HEK293 (cell line): ENCODE measurements around the gene ST6GAL1.
A peak's percentile ranks its signal among the peaks of the same experiment; 100 is the strongest.
"Not testable (repeated sequence)": the region's sequence is repeated elsewhere in the genome, so short reads cannot be mapped to it uniquely, and the experiment has no call there.

ENCODE experiments used
- CTCF ChIA-PET: fragments of 350-600 bp; formaldehyde crosslinking; extraction: SDS; loops from one replicate; lab custom pipeline; 2021; ENCODE audit warnings: antibody characterized with exemption; lab: Yijun Ruan, JAX
- POLR2A ChIA-PET: fragments of 300-600 bp; formaldehyde crosslinking; extraction: SDS; loops from one replicate; lab custom pipeline; 2020; ENCODE audit warnings: antibody characterized with exemption, inconsistent platforms; lab: Yijun Ruan, JAX
- H3K27ac ChIP-seq: fragments of 200-500 bp; sonication (Bioruptor generic); 2 replicates; pipeline ENCODE4 v1.5.1; 2014; ENCODE audit warnings: low read depth, low read length, control low read depth, inconsistent platforms; ENCODE audit errors: extremely low read depth
- H3K36me3 ChIP-seq, 2 experiments: fragments of 200-500 bp in 1 of 2; sonication (Bioruptor generic) in 1 of 2; 1 replicate in 1 of 2; 2 replicates in 1 of 2; pipeline ENCODE4 v1.5.1; 2014 to 2017; ENCODE audit warnings: inconsistent platforms in 2 of 2, low read length in 2 of 2; ENCODE audit not compliant: control insufficient read depth in 2 of 2, insufficient read depth in 1 of 2
- H3K4me1 ChIP-seq: fragments of 200-500 bp; sonication (Bioruptor generic); 2 replicates; pipeline ENCODE4 v1.5.1; 2014; ENCODE audit warnings: mild to moderate bottlenecking, low read length, inconsistent platforms; ENCODE audit not compliant: control insufficient read depth, insufficient read depth
- H3K4me3 ChIP-seq: 2 replicates; pipeline ENCODE4 v1.5.1; 2011; ENCODE audit warnings: low read depth, mild to moderate bottlenecking, control low read depth, low read length, moderate library complexity
- H3K9me3 ChIP-seq: fragments of 200-500 bp; sonication (Bioruptor generic); 2 replicates; pipeline ENCODE4 v1.5.1; 2014; ENCODE audit warnings: low read depth, low read length, inconsistent platforms; ENCODE audit not compliant: control insufficient read depth, insufficient read depth
- KLF1 ChIP-seq: fragments of 450-650 bp; formaldehyde crosslinking; IDR thresholded peaks from 2 replicates; pipeline ENCODE4 v1.5.1; 2016; ENCODE audit warnings: missing biosample characterization, missing genetic modification characterization
- SETDB1 ChIP-seq: IDR thresholded peaks from one replicate; pipeline ENCODE4 v1.6.1; 2017; ENCODE audit warnings: mild to moderate bottlenecking, low read length, moderate library complexity, mixed read lengths; ENCODE audit not compliant: insufficient read length
- ZBTB8A ChIP-seq: fragments of 450-650 bp; formaldehyde crosslinking; IDR thresholded peaks from 2 replicates; pipeline ENCODE4 v1.5.1; 2016; ENCODE audit warnings: missing biosample characterization, missing genetic modification characterization
- ZEB2 ChIP-seq: fragments of 450-650 bp; formaldehyde crosslinking; IDR thresholded peaks from 2 replicates; pipeline ENCODE4 v1.5.1; 2016; ENCODE audit warnings: missing biosample characterization, missing genetic modification characterization
- ZNF146 ChIP-seq: fragments of 450-650 bp; formaldehyde crosslinking; IDR thresholded peaks from 2 replicates; pipeline ENCODE4 v1.5.1; 2016; ENCODE audit warnings: missing biosample characterization, missing genetic modification characterization
- ZNF239 ChIP-seq: fragments of 450-650 bp; formaldehyde crosslinking; IDR thresholded peaks from 2 replicates; pipeline ENCODE4 v1.5.1; 2016; ENCODE audit warnings: missing biosample characterization, missing genetic modification characterization
- TF ChIP-seq, protein P1 (sequence below): fragments of 450-650 bp; formaldehyde crosslinking; IDR thresholded peaks from 2 replicates; pipeline ENCODE4 v1.5.1; 2016; ENCODE audit warnings: missing biosample characterization, missing genetic modification characterization
- TF ChIP-seq, protein P2 (sequence below): fragments of 450-650 bp; formaldehyde crosslinking; IDR thresholded peaks from 2 replicates; pipeline ENCODE4 v1.5.1; 2016; ENCODE audit warnings: missing biosample characterization, missing genetic modification characterization
- TF ChIP-seq, protein P3 (sequence below): fragments of 450-650 bp; formaldehyde crosslinking; IDR thresholded peaks from 2 replicates; pipeline ENCODE4 v1.5.1; 2016; ENCODE audit warnings: missing biosample characterization, missing genetic modification characterization
- TF ChIP-seq, protein P4 (sequence below): fragments of 450-650 bp; formaldehyde crosslinking; IDR thresholded peaks from 2 replicates; pipeline ENCODE4 v1.5.1; 2016; ENCODE audit warnings: missing biosample characterization, missing genetic modification characterization

Gene ST6GAL1

DNA sequence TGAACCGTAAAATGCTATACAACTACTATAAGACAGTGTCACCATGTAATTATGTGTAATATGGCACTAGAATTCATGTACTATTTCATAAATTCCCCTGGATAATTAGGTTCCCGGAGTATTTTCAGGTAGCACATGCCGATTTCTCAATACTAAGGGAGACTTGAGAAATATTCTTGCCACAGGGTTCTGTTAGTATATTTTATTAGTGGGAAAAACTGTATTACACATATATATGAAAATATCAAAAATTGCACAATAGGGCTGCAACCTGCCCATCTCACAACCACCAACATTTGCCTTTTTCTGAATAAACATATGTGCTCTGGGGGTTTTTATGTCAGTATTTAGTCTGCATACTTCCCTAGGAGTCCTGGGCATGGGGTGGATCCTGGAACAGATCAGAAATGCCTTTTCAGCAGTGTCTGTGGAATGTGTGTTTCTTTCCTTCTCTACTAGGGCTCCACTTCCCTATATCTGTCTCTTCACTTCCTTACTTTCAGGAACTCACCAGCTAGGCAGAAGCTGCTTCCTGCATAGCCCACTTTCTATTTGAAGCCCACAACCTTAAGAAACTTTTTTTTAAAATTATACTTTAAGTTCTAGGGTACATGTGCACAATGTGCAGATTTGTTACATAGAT, 121.5 kb downstream of the ST6GAL1 start:
- CTCF ChIA-PET = no interaction called here
- POLR2A ChIA-PET = no interaction called here

DNA sequence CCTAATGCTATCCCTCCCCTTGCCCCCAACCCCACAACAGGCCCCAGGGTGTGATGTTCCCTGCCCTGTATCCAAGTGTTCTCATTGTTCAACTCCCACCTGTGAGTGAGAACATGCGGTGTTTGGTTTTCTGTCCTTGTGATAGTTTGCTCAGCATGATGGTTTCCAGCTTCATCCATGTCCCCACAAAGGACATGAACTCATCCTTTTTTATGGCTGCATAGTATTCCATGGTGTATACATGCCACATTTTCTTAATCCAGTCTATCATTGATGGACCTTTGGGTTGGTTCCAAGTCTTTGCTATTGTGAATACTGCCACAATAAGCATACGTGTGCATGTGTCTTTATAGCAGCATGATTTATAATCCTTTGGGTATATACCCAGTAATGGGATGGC, 122.1 kb downstream of the ST6GAL1 start:
- CTCF ChIA-PET, H3K36me3 ChIP-seq, H3K4me3 ChIP-seq, H3K27ac ChIP-seq, POLR2A ChIA-PET, H3K9me3 ChIP-seq, H3K4me1 ChIP-seq: not testable (repeated sequence)
- TF ChIP-seq ZNF146 (tag by site-specific recombination) = peak; percentile 64; the same call in 1 of the 2 replicates
- TF ChIP-seq, protein P1, sequence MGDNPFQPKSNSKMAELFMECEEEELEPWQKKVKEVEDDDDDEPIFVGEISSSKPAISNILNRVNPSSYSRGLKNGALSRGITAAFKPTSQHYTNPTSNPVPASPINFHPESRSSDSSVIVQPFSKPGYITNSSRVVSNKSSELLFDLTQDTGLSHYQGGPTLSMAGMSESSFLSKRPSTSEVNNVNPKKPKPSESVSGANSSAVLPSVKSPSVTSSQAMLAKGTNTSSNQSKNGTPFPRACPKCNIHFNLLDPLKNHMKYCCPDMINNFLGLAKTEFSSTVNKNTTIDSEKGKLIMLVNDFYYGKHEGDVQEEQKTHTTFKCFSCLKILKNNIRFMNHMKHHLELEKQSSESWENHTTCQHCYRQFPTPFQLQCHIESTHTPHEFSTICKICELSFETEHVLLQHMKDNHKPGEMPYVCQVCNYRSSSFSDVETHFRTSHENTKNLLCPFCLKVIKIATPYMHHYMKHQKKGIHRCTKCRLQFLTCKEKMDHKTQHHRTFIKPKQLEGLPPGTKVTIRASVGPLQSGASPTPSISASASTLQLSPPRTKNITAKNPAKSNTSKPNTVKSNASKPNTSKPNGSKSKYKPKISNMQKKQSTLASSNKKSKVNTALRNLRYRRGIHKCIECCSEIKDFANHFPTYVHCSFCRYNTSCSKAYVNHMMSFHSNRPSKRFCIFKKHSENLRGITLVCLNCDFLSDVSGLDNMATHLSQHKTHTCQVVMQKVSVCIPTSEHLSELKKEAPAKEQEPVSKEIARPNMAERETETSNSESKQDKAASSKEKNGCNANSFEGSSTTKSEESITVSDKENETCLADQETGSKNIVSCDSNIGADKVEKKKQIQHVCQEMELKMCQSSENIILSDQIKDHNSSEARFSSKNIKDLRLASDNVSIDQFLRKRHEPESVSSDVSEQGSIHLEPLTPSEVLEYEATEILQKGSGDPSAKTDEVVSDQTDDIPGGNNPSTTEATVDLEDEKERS = 0 out of 2 replicates have a peak, but pooled peaks have one; percentile 43

More for the DNA sequence above, 121.5 kb downstream of the ST6GAL1 start:
- TF ChIP-seq ZNF239 (tag by site-specific recombination) = no peak
- no peak for TF ChIP-seq ZBTB8A
- TF ChIP-seq, protein P2, sequence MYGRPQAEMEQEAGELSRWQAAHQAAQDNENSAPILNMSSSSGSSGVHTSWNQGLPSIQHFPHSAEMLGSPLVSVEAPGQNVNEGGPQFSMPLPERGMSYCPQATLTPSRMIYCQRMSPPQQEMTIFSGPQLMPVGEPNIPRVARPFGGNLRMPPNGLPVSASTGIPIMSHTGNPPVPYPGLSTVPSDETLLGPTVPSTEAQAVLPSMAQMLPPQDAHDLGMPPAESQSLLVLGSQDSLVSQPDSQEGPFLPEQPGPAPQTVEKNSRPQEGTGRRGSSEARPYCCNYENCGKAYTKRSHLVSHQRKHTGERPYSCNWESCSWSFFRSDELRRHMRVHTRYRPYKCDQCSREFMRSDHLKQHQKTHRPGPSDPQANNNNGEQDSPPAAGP (tag by site-specific recombination) = no peak
- TF ChIP-seq SETDB1 = no peak
- TF ChIP-seq, protein P3, sequence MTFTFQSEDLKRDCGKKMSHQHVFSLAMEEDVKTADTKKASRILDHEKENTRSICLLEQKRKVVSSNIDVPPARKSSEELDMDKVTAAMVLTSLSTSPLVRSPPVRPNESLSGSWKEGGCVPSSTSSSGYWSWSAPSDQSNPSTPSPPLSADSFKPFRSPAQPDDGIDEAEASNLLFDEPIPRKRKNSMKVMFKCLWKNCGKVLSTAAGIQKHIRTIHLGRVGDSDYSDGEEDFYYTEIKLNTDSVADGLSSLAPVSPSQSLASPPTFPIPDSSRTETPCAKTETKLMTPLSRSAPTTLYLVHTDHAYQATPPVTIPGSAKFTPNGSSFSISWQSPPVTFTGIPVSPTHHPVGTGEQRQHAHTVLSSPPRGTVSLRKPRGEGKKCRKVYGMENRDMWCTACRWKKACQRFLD (tag by site-specific recombination) = no peak
- Histone ChIP-seq H3K27ac (no peak overlapping the region), H3K36me3 (no peaks in the 10 kb centered on the region), H3K9me3 (no peaks in the 10 kb centered on the region), H3K4me1 (no peaks in the 10 kb centered on the region), H3K4me3 (no peak overlapping the region)

DNA sequence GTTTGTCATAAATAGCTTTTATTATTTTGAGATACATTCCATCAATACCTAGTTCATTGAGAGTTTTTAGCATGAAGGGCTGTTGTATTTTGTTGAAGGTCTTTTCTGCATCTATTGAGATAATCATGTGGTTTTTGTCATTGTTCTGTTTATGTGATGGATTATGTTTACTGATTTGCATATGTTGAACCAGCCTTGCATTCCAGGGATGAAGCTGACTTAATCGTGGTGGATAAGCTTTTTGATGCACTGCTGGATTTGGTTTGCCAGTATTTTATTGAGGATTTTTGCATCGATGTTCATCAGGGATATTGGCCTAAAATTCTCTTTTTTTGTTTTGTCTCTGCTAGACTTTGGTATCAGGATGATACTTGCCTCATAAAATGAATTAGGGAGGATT, 124.1 kb downstream of the ST6GAL1 start:
- H3K4me1 ChIP-seq, H3K27ac ChIP-seq, CTCF ChIA-PET, H3K36me3 ChIP-seq, H3K9me3 ChIP-seq, POLR2A ChIA-PET, H3K4me3 ChIP-seq: not testable (repeated sequence)

DNA sequence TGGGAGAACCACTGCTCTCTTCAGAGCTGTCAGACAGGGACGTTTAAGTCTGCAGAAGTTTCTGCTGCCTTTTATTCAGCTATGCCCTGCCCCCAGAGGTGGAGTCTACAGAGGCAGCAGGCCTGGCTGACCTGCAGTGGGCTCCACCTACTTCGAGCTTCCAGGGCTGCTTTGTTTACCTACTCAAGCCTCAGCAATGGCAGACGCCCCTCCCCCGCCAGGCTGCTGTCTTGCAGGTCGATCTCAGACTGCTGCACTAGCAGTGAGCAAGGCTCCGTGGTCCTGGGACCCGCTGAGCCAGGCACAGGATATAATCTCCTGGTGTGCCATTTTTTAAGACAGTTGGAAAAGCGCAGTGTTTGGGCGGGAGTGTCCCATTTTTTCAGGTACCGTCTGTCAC, 127.5 kb downstream of the ST6GAL1 start:
- POLR2A ChIA-PET, H3K36me3 ChIP-seq, CTCF ChIA-PET: not testable (repeated sequence)

DNA sequence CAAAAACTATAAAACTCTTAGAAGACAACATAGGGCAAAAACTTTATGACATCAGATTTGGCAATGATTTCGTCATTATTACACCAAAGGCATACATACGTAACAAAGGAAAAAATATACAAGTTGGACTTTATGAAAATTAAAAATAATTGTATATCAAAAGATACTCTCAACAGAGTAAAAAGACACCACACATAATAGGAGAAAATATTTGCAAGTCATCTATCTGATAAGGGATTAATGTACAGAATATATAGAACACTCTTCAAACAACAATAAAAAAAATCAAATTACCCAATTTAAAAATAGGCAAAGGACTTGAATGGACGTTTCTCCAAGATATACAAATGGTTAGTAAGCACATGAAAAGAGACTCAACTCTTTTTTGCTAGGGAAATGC, 131.4 kb downstream of the ST6GAL1 start:
- no peak overlapping the region for H3K4me3 ChIP-seq
- no peaks in the 10 kb centered on the region for H3K36me3 ChIP-seq
- no peaks in the 10 kb centered on the region for H3K4me1 ChIP-seq
- CTCF ChIA-PET = no interaction called here
- TF ChIP-seq, protein P4, sequence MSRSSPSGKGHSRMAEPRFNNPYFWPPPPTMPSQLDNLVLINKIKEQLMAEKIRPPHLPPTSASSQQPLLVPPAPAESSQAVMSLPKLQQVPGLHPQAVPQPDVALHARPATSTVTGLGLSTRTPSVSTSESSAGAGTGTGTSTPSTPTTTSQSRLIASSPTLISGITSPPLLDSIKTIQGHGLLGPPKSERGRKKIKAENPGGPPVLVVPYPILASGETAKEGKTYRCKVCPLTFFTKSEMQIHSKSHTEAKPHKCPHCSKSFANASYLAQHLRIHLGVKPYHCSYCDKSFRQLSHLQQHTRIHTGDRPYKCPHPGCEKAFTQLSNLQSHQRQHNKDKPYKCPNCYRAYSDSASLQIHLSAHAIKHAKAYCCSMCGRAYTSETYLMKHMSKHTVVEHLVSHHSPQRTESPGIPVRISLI (tag by site-specific recombination) = no peak
- no peak for TF ChIP-seq KLF1 (tag by site-specific recombination)
- no peak for TF ChIP-seq ZNF146 (tag by site-specific recombination)
- TF ChIP-seq ZEB2 (tag by site-specific recombination) = no peak
- TF ChIP-seq, all 188 proteins: peak for 0
- POLR2A ChIA-PET = no interaction called here
- Histone ChIP-seq H3K9me3 (no peaks in the 10 kb centered on the region), H3K27ac (no peak overlapping the region)

More for the DNA sequence above, 127.5 kb downstream of the ST6GAL1 start:
- H3K27ac ChIP-seq, H3K4me3 ChIP-seq, H3K9me3 ChIP-seq, H3K4me1 ChIP-seq: not testable (repeated sequence)
